ENCODE data around the gene RFX1. TPM values are rescaled to one million over a fixed set of nuclear protein-coding genes. Genes with fewer than 3 reads are reported as not detected.

The RFX1 gene
- total and polyA plus RNA-seq, 2 experiments from 2014 or later = 8.9 to 11.8 TPM

GRCh38 chr19:14053500-14053899, 47.4 kb upstream of the RFX1 start (continued):
- TF ChIP-seq CTCF (conservative IDR thresholded peaks at IDR 0.05; ENCODE audit: low read depth in 2 of 2) = no peak
- TF ChIP-seq CREB1 (CRISPR knock-in tag; IDR thresholded peaks at IDR 0.05; ENCODE audit: low read depth) = no peak
- no peak for TF ChIP-seq NANOG (IDR thresholded peaks at IDR 0.05; ENCODE audit: borderline replicate concordance)

GRCh38 chr19:14053032-14053431, 46.9 kb upstream of the RFX1 start:
- peaks cover 6% of the 10 kb centered on the region; the same call in 2 of the 3 replicates for H3K9me3 Mint-ChIP-seq

More at GRCh38 chr19:14053032-14053431, 46.9 kb upstream of the RFX1 start:
- TF ChIP-seq REST (IDR thresholded peaks at IDR 0.05; ENCODE audit: unreplicated experiment) = no peak
- TF ChIP-seq EZH2 (IDR thresholded peaks at IDR 0.05; ENCODE audit: low read depth, unreplicated experiment) = no peak
- no peak for TF ChIP-seq CREB1 (CRISPR knock-in tag; IDR thresholded peaks at IDR 0.05; ENCODE audit: low read depth)
- no peak for TF ChIP-seq EZH2phosphoT487 (IDR thresholded peaks at IDR 0.05; ENCODE audit: unreplicated experiment)
- TF ChIP-seq ZNF331 (CRISPR knock-in tag; IDR thresholded peaks at IDR 0.05; ENCODE audit: low read depth) = no peak
- TF ChIP-seq JUNB (IDR thresholded peaks at IDR 0.05; ENCODE audit: unreplicated experiment) = no peak
- TF ChIP-seq NANOG (IDR thresholded peaks at IDR 0.05; ENCODE audit: borderline replicate concordance) = no peak
- TF ChIP-seq ETS1 (IDR thresholded peaks at IDR 0.05) = no peak
- no peak for TF ChIP-seq ZNF114 (CRISPR knock-in tag; IDR thresholded peaks at IDR 0.05)
- H3K79me2 ChIP-seq (replicated peaks; ENCODE audit: insufficient read depth) = no peaks in the 10 kb centered on the region
- H2AFZ ChIP-seq = no peak overlapping the region
- H3K27ac ChIP-seq (ENCODE audit: low read depth) = no peak overlapping the region
- no peak overlapping the region for H3K4me2 ChIP-seq
- H3K4me1 ChIP-seq (ENCODE audit: insufficient read depth) = no peaks in the 10 kb centered on the region; the same call in 1 of the 2 replicates
- Mint-ChIP-seq H3K4me3 (no peak overlapping the region), H3K36me3 (ENCODE audit: low read depth) (peaks cover 30% of the 10 kb centered on the region), H3K27ac (no peak overlapping the region), H3K4me1 (peaks cover 4% of the 10 kb centered on the region; the same call in 1 of the 3 replicates), H3K27me3 (ENCODE audit: insufficient read depth, low read depth, poor library complexity) (peaks cover 18% of the 10 kb centered on the region)
- no peak for ATAC-seq
- no peak overlapping the region for H3K4me3 ChIP-seq
- H4K20me1 ChIP-seq (replicated peaks; ENCODE audit: insufficient read depth) = no peaks in the 10 kb centered on the region; the same call in 1 of the 2 replicates
- H3F3A ChIP-seq (replicated peaks; ENCODE audit: low read depth) = no peaks in the 10 kb centered on the region; the same call in 1 of the 2 replicates
- peaks cover 5% of the 10 kb centered on the region for H3K27me3 ChIP-seq (ENCODE audit: insufficient read depth)
- no peaks in the 10 kb centered on the region for H3K36me3 ChIP-seq (ENCODE audit: insufficient read depth)
- H3K9me2 ChIP-seq (ENCODE audit: insufficient read depth) = no peaks in the 10 kb centered on the region
- no peak for DNase-seq (ENCODE audit: low spot score)
